Stimulated activated CD4-positive, alpha-beta T cell treated with anti-CD3 and anti-CD28 coated beads, Interleukin-1b, Interleukin-23, amount 100 ng/mL, for 4 hours (primary cell): ENCODE measurements around the gene SLC26A8.
"Not testable (repeated sequence)": the region's sequence is repeated elsewhere in the genome, so short reads cannot be mapped to it uniquely, and the experiment has no call there.

Experiments
- DNase-seq, 2 donors: peaks; one replicate each; pipeline ENCODE4 v3.0.0-alpha.2; 2020; ENCODE audit warnings: low read depth in 2 of 2

Gene SLC26A8

GRCh38 chr6:35942355-35942754, 82.1 kb downstream of the SLC26A8 start:
- DNase-seq = no peak

- DNase-seq = not testable (repeated sequence)
These were observed 83.3 kb downstream of the SLC26A8 start for GRCh38 chr6:35941170-35941569.

GRCh38 chr6:35940014-35940413, 84.4 kb downstream of the SLC26A8 start:
- DNase-seq = not testable (repeated sequence)

GRCh38 chr6:35939259-35939658, 85.2 kb downstream of the SLC26A8 start:
- not testable (repeated sequence) for DNase-seq

GRCh38 chr6:35936681-35937359, 87.6 kb downstream of the SLC26A8 start:
- no peak for DNase-seq

GRCh38 chr6:35935469-35935868, 89.0 kb downstream of the SLC26A8 start:
- no peak for DNase-seq

- no peak for DNase-seq
These were observed 90.6 kb downstream of the SLC26A8 start for GRCh38 chr6:35933844-35934243.

GRCh38 chr6:35931873-35932272, 92.6 kb downstream of the SLC26A8 start:
- DNase-seq = not testable (repeated sequence)

- no peak for DNase-seq
These were observed 93.3 kb downstream of the SLC26A8 start for GRCh38 chr6:35931120-35931561.

- no peak for DNase-seq
These were observed 94.8 kb downstream of the SLC26A8 start for GRCh38 chr6:35929601-35930000.

- DNase-seq = no peak
These were observed 97.8 kb downstream of the SLC26A8 start for GRCh38 chr6:35926509-35927215.

GRCh38 chr6:35925961-35926360, 98.5 kb downstream of the SLC26A8 start:
- no peak for DNase-seq

- DNase-seq = no peak
These were observed 100.3 kb downstream of the SLC26A8 start for GRCh38 chr6:35924146-35924545.

- no peak for DNase-seq
These were observed 102.3 kb downstream of the SLC26A8 start for GRCh38 chr6:35922139-35922554.

- DNase-seq = peak; percentile 79 to 86
These were observed 103.4 kb downstream of the SLC26A8 start, which contains the start of gene SRPK1 for GRCh38 chr6:35920793-35921732. Gene SRPK1 (minus strand): TSS chr6:35921098. CDS start chr6:35921056, 42 bp downstream.

GRCh38 chr6:35919827-35920751, 104.4 kb downstream of the SLC26A8 start:
- peak; percentile 26 to 51 for DNase-seq

- DNase-seq = no peak
These were observed 105.2 kb downstream of the SLC26A8 start for GRCh38 chr6:35919085-35919826.

GRCh38 chr6:35916893-35917292, 107.5 kb downstream of the SLC26A8 start:
- DNase-seq = not testable (repeated sequence)

- DNase-seq = no peak
These were observed 108.4 kb downstream of the SLC26A8 start for GRCh38 chr6:35916056-35916455.

GRCh38 chr6:35914536-35914935, 109.9 kb downstream of the SLC26A8 start:
- no peak for DNase-seq
